T-helper 1 cell treated with Interleukin-12 subunit alpha and Interleukin-12 subunit beta and Interleukin-4 antibody, amounts not matched to agents 30 μg/mL and 1 μg/mL, for 36 hours (primary cell): Measurements from ENCODE around the gene SUMF2.
"Not testable (repeated sequence)": the region's sequence is repeated elsewhere in the genome, so short reads cannot be mapped to it uniquely, and the experiment has no call there.

ENCODE experiments used
- H3K27ac Mint-ChIP-seq: one replicate; pipeline ENCODE4 v1.8.0; 2021; ENCODE audit warnings: mild to moderate bottlenecking, mixed read lengths
- H3K27me3 Mint-ChIP-seq: one replicate; pipeline ENCODE4 v1.8.0; 2021; ENCODE audit warnings: low read depth, mixed read lengths
- H3K36me3 Mint-ChIP-seq: one replicate; pipeline ENCODE4 v1.8.0; 2021; ENCODE audit warnings: low read depth, mixed read lengths
- H3K4me1 Mint-ChIP-seq: one replicate; pipeline ENCODE4 v1.8.0; 2021; ENCODE audit warnings: low read depth, mixed read lengths
- H3K4me3 Mint-ChIP-seq: one replicate; pipeline ENCODE4 v1.8.0; 2021; ENCODE audit warnings: mild to moderate bottlenecking, moderate library complexity, mixed read lengths
- H3K9me3 Mint-ChIP-seq: one replicate; pipeline ENCODE4 v1.8.0; 2021; ENCODE audit warnings: mixed read lengths

SUMF2 gene

GRCh38 chr7:56107954-56108258, 43.8 kb downstream of the SUMF2 start:
- Mint-ChIP-seq H3K27me3 (no peaks in the 10 kb centered on the region), H3K9me3 (peaks cover 9% of the 10 kb centered on the region), H3K36me3 (peaks cover 23% of the 10 kb centered on the region), H3K4me1 (peaks cover 25% of the 10 kb centered on the region), H3K4me3 (peak overlapping the region; percentile 31), H3K27ac (peak overlapping the region; percentile 98)

DNA sequence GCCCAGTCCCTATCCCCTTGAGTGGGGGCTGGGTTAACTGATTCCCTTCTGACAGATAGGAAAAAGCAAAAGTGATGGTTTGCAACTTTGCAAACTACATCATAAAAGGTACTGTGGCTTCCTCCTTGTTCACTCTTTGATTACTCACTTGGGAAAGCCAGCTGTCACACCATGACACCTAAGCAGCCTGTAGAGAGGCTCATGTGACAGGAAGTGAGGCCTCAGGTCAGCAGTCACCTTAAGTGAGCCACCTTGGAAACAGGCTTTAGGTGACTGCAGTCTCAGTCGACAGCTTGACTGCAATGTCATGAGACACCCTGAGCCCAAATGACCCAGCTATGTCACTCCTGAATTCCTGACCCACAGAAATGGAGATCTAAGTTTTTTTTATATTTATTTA, 46.5 kb downstream of the SUMF2 start:
- Mint-ChIP-seq H3K4me3 (no peak overlapping the region), H3K9me3 (peaks cover 9% of the 10 kb centered on the region), H3K36me3 (peaks cover 18% of the 10 kb centered on the region), H3K27me3 (peaks cover 6% of the 10 kb centered on the region), H3K4me1 (peaks cover 18% of the 10 kb centered on the region), H3K27ac (no peak overlapping the region)

- not testable (repeated sequence) for H3K27ac Mint-ChIP-seq, H3K9me3 Mint-ChIP-seq, H3K27me3 Mint-ChIP-seq, H3K36me3 Mint-ChIP-seq, H3K4me3 Mint-ChIP-seq
- H3K4me1 Mint-ChIP-seq, result peaks cover 10% of the 10 kb centered on the region
Observed at GRCh38 chr7:56112244-56112643, 48.2 kb downstream of the SUMF2 start.

GRCh38 chr7:56115852-56116538, 51.9 kb downstream of the SUMF2 start, which contains the start of gene NUPR2:
Gene NUPR2, minus strand, starts transcription at chr7:56116417. Its CDS starts 103 bp downstream, at chr7:56116314.
- Mint-ChIP-seq H3K36me3 (no peaks in the 10 kb centered on the region), H3K27ac (no peak within 1 kb of the TSS), H3K4me1 (no peaks in the 10 kb centered on the region), H3K27me3 (peaks cover 6% of the 10 kb centered on the region), H3K9me3 (no peaks in the 10 kb centered on the region), H3K4me3 (no peak within 1 kb of the TSS)

- no peaks in the 10 kb centered on the region for H3K4me1 Mint-ChIP-seq
- no peaks in the 10 kb centered on the region for H3K9me3 Mint-ChIP-seq
- no peak overlapping the region for H3K4me3 Mint-ChIP-seq
- H3K27ac Mint-ChIP-seq, result no peak overlapping the region
- no peaks in the 10 kb centered on the region for H3K36me3 Mint-ChIP-seq
- H3K27me3 Mint-ChIP-seq, result no peaks in the 10 kb centered on the region
Observed at GRCh38 chr7:56121440-56121839, 57.4 kb downstream of the SUMF2 start.

DNA sequence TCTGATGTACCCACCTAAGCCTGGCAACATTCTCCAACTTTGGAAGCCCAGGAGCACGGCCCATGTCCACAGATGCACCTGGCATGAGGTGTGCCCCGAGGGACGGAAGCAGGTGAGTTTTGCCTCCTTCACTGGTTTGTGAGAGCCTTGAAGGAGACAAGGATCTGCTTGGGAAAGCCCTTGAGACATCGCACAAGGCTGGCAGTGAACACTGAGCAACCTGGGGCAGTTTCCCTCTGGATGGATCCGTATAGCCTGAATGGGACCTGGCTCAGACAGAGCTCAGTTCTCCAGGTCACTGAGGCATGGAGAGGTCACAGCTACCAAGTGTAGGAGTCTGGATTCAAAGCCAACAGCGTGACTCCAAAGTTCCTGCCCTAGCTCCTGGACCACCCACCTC, 60.9 kb downstream of the SUMF2 start:
- no peaks in the 10 kb centered on the region for H3K9me3 Mint-ChIP-seq
- H3K27ac Mint-ChIP-seq, result no peak overlapping the region
- no peaks in the 10 kb centered on the region for H3K27me3 Mint-ChIP-seq
- no peaks in the 10 kb centered on the region for H3K4me1 Mint-ChIP-seq
- no peak overlapping the region for H3K4me3 Mint-ChIP-seq
- no peaks in the 10 kb centered on the region for H3K36me3 Mint-ChIP-seq

GRCh38 chr7:56125831-56126230, 61.7 kb downstream of the SUMF2 start:
- Mint-ChIP-seq H3K4me3 (no peak overlapping the region), H3K36me3 (no peaks in the 10 kb centered on the region), H3K9me3 (no peaks in the 10 kb centered on the region), H3K4me1 (no peaks in the 10 kb centered on the region), H3K27me3 (no peaks in the 10 kb centered on the region), H3K27ac (no peak overlapping the region)

GRCh38 chr7:56127241-56127975, 63.3 kb downstream of the SUMF2 start:
- H3K4me3 Mint-ChIP-seq, result no peak overlapping the region
- H3K27me3 Mint-ChIP-seq, result no peaks in the 10 kb centered on the region
- H3K9me3 Mint-ChIP-seq, result no peaks in the 10 kb centered on the region
- H3K4me1 Mint-ChIP-seq, result no peaks in the 10 kb centered on the region
- no peak overlapping the region for H3K27ac Mint-ChIP-seq
- no peaks in the 10 kb centered on the region for H3K36me3 Mint-ChIP-seq
